PC-3 (cell line): Measurements from ENCODE around the gene AQP6. TPM values are rescaled to one million over a fixed set of nuclear protein-coding genes. Genes with fewer than 3 reads are reported as not detected.

Experiments used
- ATAC-seq: fragments of 200-7000 bp; cut with Tn5 transposase; 2 replicates; pipeline ENCODE4 v1.9.1; 2020; ENCODE audit warnings: mild to moderate bottlenecking, moderate library complexity
- BruUV-seq: library from RNA; stranded (reverse); fragments of 400-500 nt; replicated peaks from 2 replicates; lab custom pipeline; 2021; lab: Mats Ljungman, UMichigan
- CTCF ChIA-PET: fragments of 300-600 bp; sonication (Branson Sonifier 250); formaldehyde crosslinking; loops from one replicate; lab custom pipeline; 2022; ENCODE audit warnings: antibody characterized with exemption; lab: Charles Lee
- POLR2A ChIA-PET: fragments of 300-600 bp; sonication (Branson Sonifier 250); formaldehyde crosslinking; loops from one replicate; lab custom pipeline; 2022; ENCODE audit warnings: antibody characterized with exemption; ENCODE audit not compliant: unreplicated experiment; lab: Charles Lee
- DNase-seq: peaks from one replicate; pipeline ENCODE4 v3.0.0-alpha.2; 2015
- H2AFZ ChIP-seq: fragments of 300-600 bp; sonication (generic); 2 replicates; pipeline ENCODE4 v1.6.0; 2016; ENCODE audit warnings: antibody characterized with exemption, low read length
- H3F3A ChIP-seq: fragments of 300-600 bp; sonication (generic); one replicate; pipeline ENCODE4 v1.6.0; 2017; ENCODE audit warnings: antibody characterized with exemption, low read length, control low read depth, mild to moderate bottlenecking; ENCODE audit not compliant: unreplicated experiment
- H3K27ac ChIP-seq: fragments of 300-600 bp; sonication (generic); 2 replicates; pipeline ENCODE4 v1.5.1; 2016; ENCODE audit warnings: mild to moderate bottlenecking, low read length
- H3K27me3 ChIP-seq: fragments of 300-600 bp; sonication (generic); 2 replicates; pipeline ENCODE4 v1.6.1; 2016; ENCODE audit warnings: low read length, mixed read lengths
- H3K36me3 ChIP-seq: fragments of 300-600 bp; sonication (generic); 2 replicates; pipeline ENCODE4 v1.6.1; 2016; ENCODE audit warnings: low read depth, mixed run types, low read length, mixed read lengths
- H3K4me1 ChIP-seq: fragments of 300-600 bp; sonication (generic); 2 replicates; pipeline ENCODE4 v1.5.1; 2016; ENCODE audit warnings: low read length; ENCODE audit not compliant: insufficient read depth
- H3K4me2 ChIP-seq: fragments of 300-600 bp; sonication (generic); 2 replicates; pipeline ENCODE4 v1.6.0; 2016; ENCODE audit warnings: low read length
- H3K4me3 ChIP-seq: fragments of 300-600 bp; sonication (generic); 2 replicates; pipeline ENCODE4 v1.5.1; 2016; ENCODE audit warnings: mild to moderate bottlenecking, low read length, mixed read lengths
- H3K79me2 ChIP-seq: fragments of 300-600 bp; sonication (generic); 2 replicates; pipeline ENCODE4 v1.6.1; 2017; ENCODE audit warnings: low read length, mixed read lengths
- H3K9ac ChIP-seq: fragments of 300-600 bp; sonication (generic); 2 replicates; pipeline ENCODE4 v1.6.0; 2016; ENCODE audit warnings: mild to moderate bottlenecking, low read length
- H3K9me2 ChIP-seq: fragments of 300-600 bp; sonication (generic); replicated peaks from 2 replicates; pipeline ENCODE4 v1.6.1; 2016; ENCODE audit warnings: mixed run types, low read length, mixed read lengths
- H3K9me3 ChIP-seq: fragments of 300-600 bp; sonication (generic); 2 replicates; pipeline ENCODE4 v1.6.1; 2016; ENCODE audit warnings: low read length, mixed read lengths
- H4K20me1 ChIP-seq: fragments of 300-600 bp; sonication (generic); 2 replicates; pipeline ENCODE4 v1.6.1; 2016; ENCODE audit warnings: low read length, mixed read lengths
- EZH2 ChIP-seq: fragments of 300-600 bp; sonication (generic); IDR thresholded peaks from one replicate; pipeline ENCODE4 v1.6.1; 2017; ENCODE audit warnings: antibody characterized with exemption, mild to moderate bottlenecking, low read length; ENCODE audit not compliant: unreplicated experiment
- EZH2phosphoT487 ChIP-seq: fragments of 300-600 bp; sonication (generic); IDR thresholded peaks from 2 replicates; pipeline ENCODE4 v1.6.1; 2018; ENCODE audit warnings: mild to moderate bottlenecking, antibody characterized with exemption, low read length, borderline replicate concordance
- intact Hi-C: fragments of 100-400 bp; cut with micrococcal nuclease; formaldehyde crosslinking; loops from 2 replicates; pipeline ENCODE4 v1.9.0; 2023
- total RNA-seq: library from RNA; depleted of rRNA; stranded (reverse); fragments of >200 nt; gene quantifications from 2 replicates; pipeline ENCODE4 v1.2.3, GENCODE V29; 2014; rRNA removed
- TF ChIP-seq, protein P1 (sequence below): fragments of 300-600 bp; sonication (generic); conservative IDR thresholded peaks from 2 replicates; pipeline ENCODE4 v1.5.1; 2017; ENCODE audit warnings: antibody characterized with exemption, low read depth, mild to moderate bottlenecking, low read length

Gene AQP6
- total RNA-seq, 1 experiment from 2014 or later = not detected

DNA sequence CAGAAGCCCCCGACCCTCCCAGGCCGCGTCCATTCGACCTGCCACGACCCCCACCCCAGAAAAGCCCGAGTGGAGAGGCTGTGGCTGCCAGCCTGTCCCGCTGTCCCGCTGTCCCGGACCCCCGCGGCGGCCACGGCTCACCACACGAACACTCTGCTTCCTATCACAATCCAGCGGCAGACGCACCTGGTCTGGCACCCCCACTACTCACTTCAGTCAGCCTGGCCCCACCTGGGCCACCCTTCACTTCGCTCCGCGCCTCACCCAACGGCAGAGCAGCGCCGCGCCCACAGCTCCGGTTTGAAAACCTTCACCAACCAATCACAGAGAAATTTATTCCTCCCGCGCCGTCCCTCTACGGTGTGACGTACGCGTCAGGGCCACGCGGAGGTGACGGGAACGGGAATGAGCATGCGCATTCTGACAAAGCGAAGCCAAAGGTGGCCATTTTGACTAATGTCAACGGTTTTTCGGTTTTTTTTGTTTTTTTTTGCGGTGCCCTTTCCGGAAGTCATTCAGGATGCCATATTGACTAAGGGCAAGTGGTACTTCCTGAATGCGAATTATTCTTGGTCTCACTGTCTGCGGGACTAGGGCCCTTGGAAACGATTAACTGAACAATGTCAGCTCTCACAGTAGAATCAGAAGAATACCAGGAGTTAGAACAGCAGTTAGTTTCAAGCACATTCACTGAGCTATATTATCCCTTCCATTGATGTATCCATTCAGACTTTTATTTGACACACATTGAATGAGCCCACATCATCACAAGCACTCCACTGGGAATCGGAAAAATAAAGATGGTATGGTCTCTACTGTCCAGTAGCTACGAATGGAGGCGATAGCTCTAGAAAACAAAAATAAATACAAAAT lies 52.7 kb downstream of the AQP6 start, which contains the start of gene RACGAP1:
Gene RACGAP1 (minus strand): TSS at position 308 of the 873 bp plus-strand sequence. CDS start 8,779 bp downstream, outside the sequence.
- peak; percentile 100 for DNase-seq

DNA sequence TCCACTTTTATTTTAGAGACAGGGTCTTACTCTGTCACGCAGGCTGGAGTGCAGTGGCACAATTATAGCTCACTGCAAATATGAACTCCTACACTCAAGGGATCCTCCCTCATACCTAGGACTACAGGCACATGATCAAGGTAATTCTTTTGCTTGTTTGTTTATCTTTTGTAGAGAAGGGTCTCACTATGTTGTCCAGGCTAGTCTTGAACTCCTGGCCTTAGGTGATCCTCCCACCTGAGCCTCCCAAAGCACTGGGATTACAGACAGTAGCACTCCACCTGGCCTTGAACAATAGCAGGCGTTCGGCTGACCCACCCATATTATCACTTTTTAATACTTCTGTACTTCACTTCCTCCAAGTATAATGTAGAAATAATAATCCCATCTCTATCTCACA lies 53.9 kb downstream of the AQP6 start:
- Histone ChIP-seq H3K9me2 (no peaks in the 10 kb centered on the region), H3K4me2 (no peak overlapping the region), H3K79me2 (peaks cover 36% of the 10 kb centered on the region), H3K27me3 (no peaks in the 10 kb centered on the region), H4K20me1 (peaks cover 12% of the 10 kb centered on the region), H2AFZ (no peak overlapping the region), H3K36me3 (peaks cover 11% of the 10 kb centered on the region), H3K4me1 (peaks cover 14% of the 10 kb centered on the region), H3K27ac (no peak overlapping the region), H3F3A (no peaks in the 10 kb centered on the region), H3K9ac (no peak overlapping the region), H3K9me3 (no peaks in the 10 kb centered on the region), H3K4me3 (no peak overlapping the region)
- CTCF ChIA-PET = no interaction called here
- DNase-seq (no peak), ATAC-seq (no peak)
- intact Hi-C loops = no loop called here
- BruUV-seq = no TSS peak
- POLR2A ChIA-PET = no interaction called here
- no peak for TF ChIP-seq EZH2
- TF ChIP-seq, protein P1, sequence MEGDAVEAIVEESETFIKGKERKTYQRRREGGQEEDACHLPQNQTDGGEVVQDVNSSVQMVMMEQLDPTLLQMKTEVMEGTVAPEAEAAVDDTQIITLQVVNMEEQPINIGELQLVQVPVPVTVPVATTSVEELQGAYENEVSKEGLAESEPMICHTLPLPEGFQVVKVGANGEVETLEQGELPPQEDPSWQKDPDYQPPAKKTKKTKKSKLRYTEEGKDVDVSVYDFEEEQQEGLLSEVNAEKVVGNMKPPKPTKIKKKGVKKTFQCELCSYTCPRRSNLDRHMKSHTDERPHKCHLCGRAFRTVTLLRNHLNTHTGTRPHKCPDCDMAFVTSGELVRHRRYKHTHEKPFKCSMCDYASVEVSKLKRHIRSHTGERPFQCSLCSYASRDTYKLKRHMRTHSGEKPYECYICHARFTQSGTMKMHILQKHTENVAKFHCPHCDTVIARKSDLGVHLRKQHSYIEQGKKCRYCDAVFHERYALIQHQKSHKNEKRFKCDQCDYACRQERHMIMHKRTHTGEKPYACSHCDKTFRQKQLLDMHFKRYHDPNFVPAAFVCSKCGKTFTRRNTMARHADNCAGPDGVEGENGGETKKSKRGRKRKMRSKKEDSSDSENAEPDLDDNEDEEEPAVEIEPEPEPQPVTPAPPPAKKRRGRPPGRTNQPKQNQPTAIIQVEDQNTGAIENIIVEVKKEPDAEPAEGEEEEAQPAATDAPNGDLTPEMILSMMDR = no peak
- TF ChIP-seq EZH2phosphoT487 = no peak

More for the DNA sequence above, 52.7 kb downstream of the AQP6 start, which contains the start of gene RACGAP1:
- peak within 1 kb of the TSS; percentile 85 for H2AFZ ChIP-seq
- peak within 1 kb of the TSS; percentile 93 for H3K9ac ChIP-seq
- TF ChIP-seq EZH2phosphoT487 = no peak
- TF ChIP-seq, protein P1 = no peak
- TF ChIP-seq EZH2 = no peak
- peak within 1 kb of the TSS; percentile 84 for H3K4me2 ChIP-seq
- peak; percentile 99 for ATAC-seq
- ChIA-PET POLR2A (no interaction called here), CTCF (interaction anchor here (0.6 kb wide), 2 partner anchors 45 to 59 kb away, joined by 3 to 5 read pairs; no protein-coding TSS in a partner anchor)
- peaks cover 14% of the 10 kb centered on the region for H3K4me1 ChIP-seq
- intact Hi-C loops = no loop called here
- peaks cover 49% of the 10 kb centered on the region for H3K79me2 ChIP-seq
- H3K9me3 ChIP-seq = no peaks in the 10 kb centered on the region
- peak within 1 kb of the TSS; percentile 63 for H3K27ac ChIP-seq
- peak within 1 kb of the TSS; percentile 82 for H3K4me3 ChIP-seq
- H3K36me3 ChIP-seq = peaks cover 13% of the 10 kb centered on the region
- no peaks in the 10 kb centered on the region for H3K27me3 ChIP-seq
- BruUV-seq = TSS peak; percentile 58
- no peaks in the 10 kb centered on the region for H3K9me2 ChIP-seq
- H3F3A ChIP-seq = no peaks in the 10 kb centered on the region
- H4K20me1 ChIP-seq = peaks cover 17% of the 10 kb centered on the region

Other genes starting within 250 kb of the AQP6 start
- gene TMBIM6, start 231.4 kb upstream of the AQP6 start, total RNA-seq = 396 and 402 TPM in 2 replicates
- gene NCKAP5L, start 144.5 kb upstream of the AQP6 start, total RNA-seq = 13.3 and 14.2 TPM in 2 replicates
- gene BCDIN3D, start 129.8 kb upstream of the AQP6 start, total RNA-seq = 4.5 and 5.4 TPM in 2 replicates
- gene FAIM2, start 69.0 kb upstream of the AQP6 start, total RNA-seq = 0.18 TPM in 1 of 2 replicates, not detected in the other
- gene AQP2, start 22.2 kb upstream of the AQP6 start, total RNA-seq = not detected in 2 replicates
- not detected in 2 replicates for gene AQP5, start 11.1 kb upstream of the AQP6 start, total RNA-seq
- gene RACGAP1, start 52.5 kb downstream of the AQP6 start, total RNA-seq = 95.3 and 97.9 TPM in 2 replicates
- gene ASIC1, start 84.6 kb downstream of the AQP6 start, total RNA-seq = 6.0 and 6.3 TPM in 2 replicates
- gene SMARCD1, start 112.4 kb downstream of the AQP6 start, total RNA-seq = 105 and 109 TPM in 2 replicates
- 0.11 and 0.40 TPM in 2 replicates for gene GPD1, start 131.1 kb downstream of the AQP6 start, total RNA-seq
- 75.7 and 84.7 TPM in 2 replicates for gene COX14, start 139.3 kb downstream of the AQP6 start, total RNA-seq
- 24.9 and 29.7 TPM in 2 replicates for gene CERS5, start 194.4 kb downstream of the AQP6 start, total RNA-seq